Sciatic nerve (tissue), 2 donors: ENCODE measurements around the gene GFI1B. TPM values are rescaled to one million over a fixed set of nuclear protein-coding genes. Genes with fewer than 3 reads are reported as not detected.
"Not testable (repeated sequence)": the region's sequence is repeated elsewhere in the genome, so short reads cannot be mapped to it uniquely, and the experiment has no call there.

ENCODE experiments used
- ATAC-seq: fragments of 200-7000 bp; cut with Tn5 transposase; one replicate; pipeline ENCODE4 v1.9.1; 2020; ENCODE audit warnings: mild to moderate bottlenecking, moderate library complexity
- DNase-seq: peaks from one replicate; pipeline ENCODE4 v3.0.0-alpha.2; 2020; ENCODE audit warnings: low spot score
- intact Hi-C: fragments of 100-400 bp; cut with DNase I; formaldehyde crosslinking; loops from one replicate; pipeline ENCODE4 v1.14.2; 2022
- total RNA-seq: library from RNA; stranded (reverse); fragmentation: NEBNext Ultra II Directional; extraction: Animal tissue kit (Norgen Biotek cat#: 25700); gene quantifications from one replicate; pipeline ENCODE4 v1.2.1, GENCODE V29; 2021
- donor health status: DM: no; HTN: no; CAD: no.
- donor health status: DM: no; HTN: no; CAD: no.

The GFI1B gene
- total RNA-seq, 1 donor from 2014 or later = not detected

DNA sequence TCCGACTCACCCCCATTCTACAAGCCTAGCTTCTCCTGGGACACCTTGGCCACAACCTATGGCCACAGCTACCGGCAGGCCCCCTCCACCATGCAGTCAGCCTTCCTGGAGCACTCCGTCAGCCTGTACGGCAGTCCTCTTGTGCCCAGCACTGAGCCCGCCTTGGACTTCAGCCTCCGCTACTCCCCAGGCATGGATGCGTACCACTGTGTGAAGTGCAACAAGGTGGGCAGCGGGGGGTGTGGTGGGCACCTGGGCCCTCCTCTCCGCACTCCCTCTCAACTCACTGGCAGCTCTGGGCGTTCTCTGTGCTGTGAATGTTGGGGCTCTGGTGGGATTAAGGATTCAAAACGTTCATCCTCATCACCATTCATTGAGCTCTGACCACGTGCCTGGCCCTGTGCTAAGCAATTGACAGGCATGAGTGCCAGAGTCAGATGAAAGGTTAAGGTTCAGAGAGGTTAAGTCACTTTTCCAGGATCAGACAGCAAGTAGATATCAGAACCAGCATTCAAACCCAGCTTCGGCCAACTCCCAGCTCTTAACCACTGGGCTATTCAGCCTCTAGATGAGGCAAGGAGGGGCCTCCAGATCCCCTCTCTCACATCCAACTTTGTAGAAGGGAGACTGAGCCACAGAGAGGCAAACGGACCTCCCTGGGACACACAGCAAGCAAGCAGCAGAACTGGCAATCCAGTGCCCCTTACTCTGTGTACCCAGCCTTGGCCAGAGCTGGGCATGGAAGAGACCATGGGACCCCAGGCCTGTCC is 9.9 kb downstream of the GFI1B start:
- intact Hi-C loops = no loop called here
- ATAC-seq (no peak), DNase-seq (no peak)

DNA sequence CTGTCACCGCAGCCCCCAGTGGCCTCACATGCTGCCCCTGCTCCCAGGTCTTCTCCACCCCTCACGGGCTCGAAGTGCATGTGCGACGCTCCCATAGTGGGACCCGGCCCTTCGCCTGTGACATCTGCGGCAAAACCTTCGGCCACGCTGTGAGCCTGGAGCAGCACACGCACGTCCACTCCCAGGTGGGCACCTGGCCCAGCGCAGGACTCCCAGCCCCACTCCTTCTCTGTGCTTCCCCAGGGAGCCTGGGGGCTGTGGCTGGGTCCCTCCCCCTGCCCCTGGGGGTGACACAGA is 10.5 kb downstream of the GFI1B start:
- intact Hi-C loops = no loop called here
- DNase-seq (no peak), ATAC-seq (no peak)

GRCh38 chr9:132989414-132989996 is 11.0 kb downstream of the GFI1B start:
- ATAC-seq = no peak
- DNase-seq = no peak
- intact Hi-C loops = no loop called here

DNA sequence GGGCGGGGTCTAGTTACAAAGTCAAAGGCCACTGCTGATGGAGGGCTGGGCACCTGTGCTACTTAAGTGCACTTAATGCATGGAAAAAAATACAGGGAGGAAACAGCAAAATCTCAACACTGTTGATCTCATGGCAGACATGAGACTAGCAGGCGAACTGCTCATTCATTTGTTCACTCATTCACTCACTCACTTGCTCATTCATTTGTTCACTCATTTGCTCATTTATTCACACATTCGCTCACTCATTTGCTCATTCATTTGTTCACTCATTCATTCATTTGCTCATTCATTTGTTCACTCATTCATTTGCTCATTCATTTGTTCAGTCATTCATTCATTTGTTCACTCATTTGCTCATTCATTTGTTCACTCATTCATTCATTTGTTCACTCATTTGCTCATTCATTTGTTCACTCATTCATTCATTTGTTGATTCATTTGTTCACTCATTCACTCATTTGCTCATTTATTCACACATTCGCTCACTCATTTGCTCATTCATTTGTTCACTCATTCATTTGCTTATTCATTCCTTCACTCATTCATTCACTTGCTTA is 11.6 kb downstream of the GFI1B start:
- DNase-seq, ATAC-seq, intact Hi-C loops: not testable (repeated sequence)

GRCh38 chr9:132990781-132991180 is 12.3 kb downstream of the GFI1B start:
- DNase-seq = no peak
- ATAC-seq = no peak
- intact Hi-C loops = no loop called here

DNA sequence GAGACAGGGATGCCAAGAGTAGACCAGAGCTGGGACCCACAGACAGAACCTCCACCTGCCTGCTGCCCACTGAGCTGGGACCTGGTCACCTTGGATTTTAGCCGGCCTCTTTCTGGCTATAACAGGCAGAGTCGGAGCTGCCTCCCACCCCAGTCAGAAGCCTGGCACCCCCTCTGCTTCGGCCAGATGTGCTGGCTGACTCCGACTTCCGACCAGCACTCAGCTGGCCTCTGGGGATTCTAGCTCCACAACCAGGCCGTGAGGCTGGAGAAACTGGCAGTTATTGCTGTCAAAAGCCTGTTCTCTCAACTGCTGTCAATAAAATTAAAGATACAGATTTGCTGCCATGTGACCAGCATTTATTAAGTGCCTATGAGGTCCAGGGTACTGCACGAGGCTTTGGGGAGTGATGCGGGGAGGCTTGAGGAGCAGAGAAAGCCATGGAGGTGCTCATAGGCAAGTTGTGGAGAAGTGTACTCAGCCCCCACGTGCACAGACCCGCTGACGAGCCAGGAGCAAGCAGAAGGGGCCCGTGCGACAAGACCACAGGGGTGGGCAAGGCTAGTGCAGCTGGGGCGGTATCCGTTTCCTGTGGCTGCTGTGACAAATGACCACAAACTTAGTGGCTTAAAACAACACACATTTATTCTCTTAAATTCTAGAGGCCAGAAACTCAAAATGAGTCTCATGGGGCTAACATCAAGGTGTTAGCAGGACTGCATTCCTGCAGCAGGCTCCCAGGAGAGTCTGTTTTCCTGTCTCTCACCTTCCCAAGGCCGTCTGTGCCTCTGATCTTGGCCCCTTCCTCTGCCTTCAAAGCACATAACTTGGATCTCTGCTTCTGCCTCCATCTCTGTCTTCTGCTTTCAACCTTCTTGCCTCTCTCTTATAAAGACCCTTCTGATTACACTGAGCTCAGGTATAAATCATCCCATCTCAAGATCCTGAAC is 13.1 kb downstream of the GFI1B start:
- no peak for DNase-seq
- intact Hi-C loops = no loop called here
- no peak for ATAC-seq

GRCh38 chr9:132993511-132993939 is 15.0 kb downstream of the GFI1B start:
- intact Hi-C loops = no loop called here
- DNase-seq = no peak
- no peak for ATAC-seq

GRCh38 chr9:132994410-132995120 is 16.1 kb downstream of the GFI1B start:
- no peak for DNase-seq
- intact Hi-C loops = no loop called here
- ATAC-seq = no peak

DNA sequence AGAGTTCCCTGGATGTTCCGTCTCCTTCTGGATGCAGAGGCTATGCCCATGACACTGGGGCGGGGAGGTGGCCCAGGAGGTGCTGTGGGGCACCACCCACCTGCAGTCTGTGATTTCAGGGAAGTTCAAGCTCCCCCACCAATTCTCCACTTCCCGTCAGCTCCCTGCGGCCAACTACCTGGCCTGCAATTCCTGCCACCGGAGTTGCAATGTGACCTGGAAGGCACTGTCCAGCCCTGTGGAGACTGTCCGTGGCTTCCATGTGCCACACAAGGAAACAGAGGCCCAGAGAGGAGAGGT is 16.6 kb downstream of the GFI1B start:
- no peak for ATAC-seq
- DNase-seq = no peak
- intact Hi-C loops = no loop called here

- ATAC-seq (no peak), DNase-seq (no peak)
- intact Hi-C loops = no loop called here
Observed at GRCh38 chr9:132995879-132996278, 17.4 kb downstream of the GFI1B start.

GRCh38 chr9:132996526-132996925 is 18.0 kb downstream of the GFI1B start:
- ATAC-seq (no peak), DNase-seq (no peak)
- intact Hi-C loops = no loop called here

DNA sequence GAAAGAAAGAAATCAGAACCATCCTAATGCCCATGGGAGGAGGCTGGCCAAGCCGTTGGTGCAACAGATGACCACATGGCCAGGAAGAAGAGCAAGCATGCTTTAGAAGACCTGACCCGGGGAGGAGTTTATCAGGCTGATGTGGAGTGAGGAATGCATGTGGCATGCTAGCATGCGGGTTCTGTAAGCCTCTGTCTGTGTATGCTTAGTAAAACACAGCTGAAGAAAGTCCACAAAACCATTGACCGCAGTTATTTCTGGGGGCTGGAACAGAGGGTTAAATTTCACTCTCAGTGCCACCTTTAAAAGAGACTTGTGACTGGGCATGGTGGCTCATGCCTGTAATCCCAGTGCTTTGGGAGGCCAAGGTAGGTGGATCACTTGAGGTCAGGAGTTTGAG is 19.1 kb downstream of the GFI1B start:
- intact Hi-C loops = no loop called here
- DNase-seq (no peak), ATAC-seq (peak; percentile 63)

- DNase-seq, intact Hi-C loops, ATAC-seq: not testable (repeated sequence)
Observed at GRCh38 chr9:132998221-132998620, 19.7 kb downstream of the GFI1B start.

DNA sequence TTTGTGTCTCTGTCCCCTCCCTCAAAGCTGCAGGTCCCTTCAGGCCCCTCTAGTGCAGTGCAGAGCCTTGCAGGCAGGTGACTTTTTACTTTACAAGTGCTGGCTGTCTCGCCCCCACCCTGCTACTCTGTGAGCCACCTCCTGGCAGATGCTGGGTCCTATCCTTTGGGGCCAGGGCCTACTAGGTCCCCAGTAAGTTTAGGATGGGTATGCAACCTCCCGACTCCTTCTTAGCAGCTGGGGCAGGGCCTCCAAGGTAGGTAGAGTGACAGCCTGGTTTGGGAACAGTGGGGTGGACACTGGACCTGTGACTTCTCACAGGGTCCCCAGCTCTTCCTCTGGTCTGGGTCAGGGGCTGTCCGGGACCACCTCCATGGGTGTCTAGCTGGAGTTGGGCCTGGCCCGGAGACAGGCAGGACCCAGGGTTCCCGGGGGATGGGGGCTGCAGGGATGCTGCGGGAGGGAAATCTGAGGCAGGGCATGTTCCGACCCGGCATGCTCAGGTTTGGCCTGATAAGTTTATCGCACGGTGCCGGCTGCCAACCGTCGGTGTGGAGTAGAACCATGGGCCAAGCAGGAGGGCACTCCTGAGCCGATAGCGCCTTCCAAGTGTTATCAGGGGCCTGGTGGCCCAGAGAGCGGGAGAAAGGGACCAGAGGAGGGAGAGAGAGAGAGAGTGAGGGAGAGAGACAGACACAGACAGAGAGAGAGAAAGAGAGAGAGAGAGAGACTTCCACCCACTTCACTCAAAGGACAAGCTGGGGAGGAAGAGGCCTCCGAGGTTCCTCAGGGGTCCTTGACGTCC is 20.5 kb downstream of the GFI1B start:
- ATAC-seq (no peak), DNase-seq (no peak)
- intact Hi-C loops = no loop called here

DNA sequence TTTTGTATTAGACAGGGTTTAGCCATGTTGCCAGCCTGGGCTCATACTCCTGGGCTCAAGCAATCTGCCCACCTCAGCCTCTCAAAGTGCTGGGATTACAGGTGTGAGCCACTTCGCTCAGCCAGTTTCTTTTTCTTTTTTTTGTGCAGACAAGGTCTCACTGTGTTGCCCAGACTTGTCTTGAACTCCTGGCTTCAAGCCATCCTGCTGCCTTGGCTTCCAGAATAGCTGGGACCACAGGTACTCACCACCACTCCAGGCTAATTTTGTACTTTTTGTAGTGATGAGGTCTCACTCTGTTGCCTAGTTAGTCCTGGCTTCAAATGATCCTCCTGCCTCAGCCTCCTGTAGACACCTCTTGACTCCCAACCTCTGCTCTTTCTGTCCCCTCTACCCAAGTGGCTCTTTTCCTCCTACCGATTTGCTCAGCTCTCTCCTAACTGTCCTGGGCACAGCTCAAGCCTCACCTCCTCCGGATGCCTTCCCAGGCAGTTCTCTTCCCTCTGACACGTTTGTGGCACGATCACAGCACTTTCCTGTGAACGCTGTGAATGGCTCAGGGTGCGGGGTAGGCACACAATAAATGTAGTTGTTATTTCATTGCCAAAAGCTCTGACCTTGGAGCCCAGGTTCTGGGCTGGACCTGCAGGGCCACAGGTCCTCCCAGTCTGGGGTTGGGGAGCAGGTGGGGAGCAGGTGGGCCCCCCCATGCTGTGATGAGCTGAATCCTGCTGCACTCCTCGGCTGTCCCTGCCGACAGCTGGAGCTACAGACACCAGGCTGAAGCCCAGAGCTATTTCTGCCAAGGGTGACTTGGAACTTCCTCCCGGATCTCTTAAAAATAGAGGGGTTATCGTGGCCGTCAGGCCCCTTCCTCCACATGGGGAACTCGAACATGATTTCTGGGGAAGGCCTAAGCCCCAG is 23.9 kb downstream of the GFI1B start:
- intact Hi-C loops = no loop called here
- no peak for DNase-seq
- ATAC-seq = no peak

DNA sequence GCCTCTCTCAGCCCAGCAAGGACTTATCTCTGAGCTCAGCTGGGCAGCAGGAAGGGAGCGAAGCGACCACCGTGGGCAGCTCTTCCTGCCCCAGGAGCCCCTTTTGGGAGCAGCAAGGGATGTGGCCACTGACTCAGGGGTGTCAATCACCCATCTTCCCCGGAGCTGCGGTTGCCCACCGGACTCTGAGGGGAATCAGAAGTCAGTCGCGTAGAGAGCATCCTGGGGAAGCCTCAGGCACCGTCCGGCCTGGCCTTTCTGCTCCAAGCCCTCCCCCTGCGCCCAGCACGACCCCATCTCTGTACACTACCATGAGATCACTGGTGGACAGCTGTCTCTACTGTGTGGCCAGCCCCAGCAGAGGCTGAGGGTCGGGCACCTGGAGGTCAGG is 24.6 kb downstream of the GFI1B start:
- DNase-seq (no peak), ATAC-seq (no peak)
- intact Hi-C loops = no loop called here

DNA sequence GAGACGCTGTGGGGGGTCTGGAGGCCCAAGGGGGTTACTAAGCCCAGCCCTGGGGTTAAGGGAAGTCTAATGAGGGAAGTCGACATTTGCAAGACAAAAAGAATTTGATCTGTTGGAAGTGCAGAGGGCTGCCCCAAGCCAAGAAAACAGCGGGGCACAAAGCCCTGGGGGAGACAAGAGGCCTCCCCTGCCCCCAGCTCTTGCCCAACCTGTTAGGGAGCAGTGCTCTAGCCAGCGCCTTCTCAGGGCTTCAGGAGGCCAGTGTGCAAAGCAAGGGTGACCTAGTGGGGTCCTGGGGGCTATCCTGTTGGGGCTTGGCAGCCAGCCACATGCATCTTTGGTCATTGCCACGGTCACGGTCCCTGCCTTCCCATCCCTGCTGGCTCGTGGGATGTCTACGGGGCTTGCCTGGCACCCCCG is 25.2 kb downstream of the GFI1B start:
- no peak for ATAC-seq
- intact Hi-C loops = no loop called here
- no peak for DNase-seq
